MCF 10A (cell line): ENCODE data around the gene KRT1. TPM values are rescaled to one million over a fixed set of nuclear protein-coding genes. Genes with fewer than 3 reads are reported as not detected.
"Not testable (repeated sequence)": the region's sequence is repeated elsewhere in the genome, so short reads cannot be mapped to it uniquely, and the experiment has no call there.

Experiments used
- BruUV-seq: library from RNA; stranded (reverse); fragments of 400-500 nt; replicated peaks from 2 replicates; lab custom pipeline; 2021; lab: Mats Ljungman, UMichigan
- CTCF ChIA-PET: fragments of 300-600 bp; sonication (Branson Sonifier 250); formaldehyde crosslinking; extraction: SDS; loops from one replicate; lab custom pipeline; 2021; ENCODE audit warnings: antibody characterized with exemption, inconsistent platforms; lab: Yijun Ruan, JAX
- POLR2A ChIA-PET: fragments of 300-600, 350-650 bp; sonication (Branson Sonifier 250); formaldehyde crosslinking; extraction: SDS; loops from one replicate; lab custom pipeline; 2020; ENCODE audit warnings: antibody characterized with exemption, inconsistent platforms; lab: Yijun Ruan, JAX
- DNase-seq: peaks from one replicate; pipeline ENCODE4 v3.0.0-alpha.2; 2018; ENCODE audit not compliant: unreplicated experiment
- H3K27ac Mint-ChIP-seq: one replicate; pipeline ENCODE4 v1.8.0; 2022; ENCODE audit warnings: mild to moderate bottlenecking, low read depth, mixed read lengths; ENCODE audit not compliant: unreplicated experiment
- H3K27me3 Mint-ChIP-seq: one replicate; pipeline ENCODE4 v1.8.0; 2022; ENCODE audit warnings: mixed read lengths; ENCODE audit not compliant: insufficient read depth, unreplicated experiment
- H3K36me3 Mint-ChIP-seq: one replicate; pipeline ENCODE4 v1.8.0; 2022; ENCODE audit warnings: mild to moderate bottlenecking, moderate library complexity, mixed read lengths; ENCODE audit not compliant: insufficient read depth, unreplicated experiment
- H3K4me1 Mint-ChIP-seq: one replicate; pipeline ENCODE4 v1.8.0; 2022; ENCODE audit warnings: mixed read lengths; ENCODE audit not compliant: insufficient read depth, unreplicated experiment
- H3K4me3 Mint-ChIP-seq: one replicate; pipeline ENCODE4 v1.8.0; 2022; ENCODE audit warnings: mild to moderate bottlenecking, moderate library complexity, mixed read lengths; ENCODE audit not compliant: unreplicated experiment
- H3K9me3 Mint-ChIP-seq: one replicate; pipeline ENCODE4 v1.8.0; 2022; ENCODE audit warnings: mixed read lengths; ENCODE audit not compliant: unreplicated experiment
- intact Hi-C: fragments of 100-400 bp; cut with micrococcal nuclease; formaldehyde crosslinking; loops from 2 replicates; pipeline ENCODE4 v1.14.1; 2022
- total RNA-seq: library from RNA; stranded (reverse); gene quantifications from 2 replicates; pipeline ENCODE4 v1.2.3, GENCODE V29; 2022
- TF ChIP-seq, protein P1 (sequence below): fragments of 200-600 bp; IDR thresholded peaks from one replicate; pipeline ENCODE4 v1.8.0; 2022; ENCODE audit warnings: antibody characterized with exemption, mild to moderate bottlenecking; ENCODE audit not compliant: unreplicated experiment

The KRT1 gene
- total RNA-seq, 1 experiment from 2014 or later, result not detected

DNA sequence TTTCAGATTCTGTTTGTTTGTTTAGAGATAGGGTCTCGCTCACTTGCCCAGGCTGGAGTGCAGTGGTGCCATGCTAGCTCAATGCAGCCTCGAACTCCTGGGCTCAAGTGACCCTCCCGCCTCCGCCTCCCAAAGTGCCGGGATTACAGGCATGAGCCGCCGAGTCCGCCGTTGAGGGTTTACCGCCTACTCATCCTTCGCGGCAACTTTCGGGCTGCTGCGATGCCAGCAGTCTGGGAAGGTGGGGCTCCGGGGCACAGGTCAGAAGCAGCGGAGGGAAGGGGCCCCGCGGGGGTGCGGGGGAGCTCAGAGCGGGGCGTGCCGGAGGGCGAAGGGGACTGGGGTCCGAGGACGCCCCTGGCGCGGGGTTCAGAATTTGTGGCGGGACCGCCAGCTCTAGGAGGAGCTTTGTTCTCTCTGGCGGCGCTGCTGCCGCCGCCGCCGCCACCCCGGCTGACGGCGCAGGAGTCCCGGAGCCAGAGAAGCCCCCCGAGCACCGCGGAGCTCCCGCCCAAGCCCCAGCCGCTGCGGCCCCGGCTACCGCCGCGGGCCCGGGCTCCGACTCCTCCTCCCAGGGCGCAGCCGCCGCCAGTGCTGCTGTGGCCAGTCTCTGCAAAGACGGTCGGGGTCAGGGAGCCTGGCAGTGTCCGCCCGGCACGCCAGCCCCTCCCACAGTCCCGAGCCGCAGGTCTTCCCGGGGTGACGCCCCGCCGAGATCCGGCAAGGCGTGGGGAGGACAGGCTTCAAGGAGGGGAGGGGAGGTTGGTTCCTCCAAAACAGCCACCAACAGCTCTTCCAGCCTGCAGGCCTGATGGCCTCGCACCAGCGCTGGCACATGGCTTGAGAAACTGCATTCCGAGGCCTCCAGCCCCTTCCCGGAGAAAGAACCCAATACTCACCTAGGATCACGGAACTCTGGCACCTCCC, 34.0 kb upstream of the KRT1 start:
- TF ChIP-seq, protein P1, sequence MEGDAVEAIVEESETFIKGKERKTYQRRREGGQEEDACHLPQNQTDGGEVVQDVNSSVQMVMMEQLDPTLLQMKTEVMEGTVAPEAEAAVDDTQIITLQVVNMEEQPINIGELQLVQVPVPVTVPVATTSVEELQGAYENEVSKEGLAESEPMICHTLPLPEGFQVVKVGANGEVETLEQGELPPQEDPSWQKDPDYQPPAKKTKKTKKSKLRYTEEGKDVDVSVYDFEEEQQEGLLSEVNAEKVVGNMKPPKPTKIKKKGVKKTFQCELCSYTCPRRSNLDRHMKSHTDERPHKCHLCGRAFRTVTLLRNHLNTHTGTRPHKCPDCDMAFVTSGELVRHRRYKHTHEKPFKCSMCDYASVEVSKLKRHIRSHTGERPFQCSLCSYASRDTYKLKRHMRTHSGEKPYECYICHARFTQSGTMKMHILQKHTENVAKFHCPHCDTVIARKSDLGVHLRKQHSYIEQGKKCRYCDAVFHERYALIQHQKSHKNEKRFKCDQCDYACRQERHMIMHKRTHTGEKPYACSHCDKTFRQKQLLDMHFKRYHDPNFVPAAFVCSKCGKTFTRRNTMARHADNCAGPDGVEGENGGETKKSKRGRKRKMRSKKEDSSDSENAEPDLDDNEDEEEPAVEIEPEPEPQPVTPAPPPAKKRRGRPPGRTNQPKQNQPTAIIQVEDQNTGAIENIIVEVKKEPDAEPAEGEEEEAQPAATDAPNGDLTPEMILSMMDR, result no peak
- DNase-seq, result no peak
- H3K4me3 Mint-ChIP-seq, result no peak overlapping the region
- H3K9me3 Mint-ChIP-seq, result no peaks in the 10 kb centered on the region
- CTCF ChIA-PET, result interaction anchor here (0.6 to 1.7 kb wide), 2 partner anchors 266 to 579 kb away, joined by 4 to 5 read pairs; no protein-coding TSS in a partner anchor
- H3K27me3 Mint-ChIP-seq, result peaks cover 25% of the 10 kb centered on the region
- H3K36me3 Mint-ChIP-seq, result no peaks in the 10 kb centered on the region
- H3K27ac Mint-ChIP-seq, result no peak overlapping the region
- intact Hi-C loops, result loop anchor here (10.0 kb wide), 1 partner anchor 119 kb away; no protein-coding TSS in a partner anchor
- no peaks in the 10 kb centered on the region for H3K4me1 Mint-ChIP-seq
- BruUV-seq, result no TSS peak
- POLR2A ChIA-PET, result no interaction called here

DNA sequence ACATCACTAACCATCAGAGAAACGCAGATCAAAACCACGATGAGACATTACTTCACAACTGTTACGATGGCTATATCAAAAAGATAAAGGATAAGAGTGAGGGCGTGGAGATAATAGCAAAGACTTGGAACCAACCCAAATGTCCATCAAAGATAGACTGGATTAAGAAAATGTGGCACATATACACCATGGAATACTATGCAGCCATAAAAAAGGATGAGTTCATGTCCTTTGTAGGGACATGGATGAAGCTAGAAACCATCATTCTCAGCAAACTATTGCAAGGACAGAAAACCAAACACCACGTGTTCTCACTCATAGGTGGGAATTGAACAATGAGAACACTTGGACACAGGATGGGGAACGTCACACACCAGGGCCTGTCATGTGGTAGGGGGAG, 31.9 kb upstream of the KRT1 start:
- intact Hi-C loops, result loop anchor here (10.0 kb wide), 1 partner anchor 117 kb away; no protein-coding TSS in a partner anchor
- peaks cover 25% of the 10 kb centered on the region for H3K27me3 Mint-ChIP-seq
- DNase-seq, H3K4me3 Mint-ChIP-seq, H3K4me1 Mint-ChIP-seq, POLR2A ChIA-PET, BruUV-seq, CTCF ChIA-PET, H3K9me3 Mint-ChIP-seq, H3K36me3 Mint-ChIP-seq, H3K27ac Mint-ChIP-seq: not testable (repeated sequence)

DNA sequence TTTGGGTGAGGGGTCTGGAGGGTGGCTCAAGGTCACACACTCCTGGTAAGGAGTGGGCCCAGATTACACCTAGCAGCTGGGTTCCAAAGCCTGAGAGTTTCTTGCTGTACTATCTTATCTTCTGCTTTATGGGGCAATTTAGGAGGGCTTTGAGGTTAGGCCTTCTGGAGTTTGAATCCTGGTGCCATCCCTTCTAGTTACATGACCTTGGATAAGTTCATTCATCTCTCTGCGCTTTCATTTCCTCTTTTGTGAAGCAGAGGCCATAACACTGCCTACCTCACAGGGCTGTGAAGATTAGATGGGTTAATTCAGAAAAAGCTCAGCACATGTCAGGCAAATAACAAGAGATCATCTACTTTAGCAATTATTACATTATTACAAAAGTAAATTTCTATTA, 30.5 kb upstream of the KRT1 start:
- Mint-ChIP-seq H3K36me3 (no peaks in the 10 kb centered on the region), H3K9me3 (no peaks in the 10 kb centered on the region), H3K27ac (no peak overlapping the region), H3K4me1 (no peaks in the 10 kb centered on the region), H3K4me3 (no peak overlapping the region), H3K27me3 (peaks cover 22% of the 10 kb centered on the region)
- POLR2A ChIA-PET, result interaction anchor here (0.6 kb wide), 1 partner anchor 462 kb away, joined by 3 read pairs; no protein-coding TSS in a partner anchor
- TF ChIP-seq, protein P1, result no peak
- no TSS peak for BruUV-seq
- CTCF ChIA-PET, result no interaction called here
- DNase-seq, result no peak
- intact Hi-C loops, result loop anchor here (10.0 kb wide), 1 partner anchor 116 kb away; no protein-coding TSS in a partner anchor

DNA sequence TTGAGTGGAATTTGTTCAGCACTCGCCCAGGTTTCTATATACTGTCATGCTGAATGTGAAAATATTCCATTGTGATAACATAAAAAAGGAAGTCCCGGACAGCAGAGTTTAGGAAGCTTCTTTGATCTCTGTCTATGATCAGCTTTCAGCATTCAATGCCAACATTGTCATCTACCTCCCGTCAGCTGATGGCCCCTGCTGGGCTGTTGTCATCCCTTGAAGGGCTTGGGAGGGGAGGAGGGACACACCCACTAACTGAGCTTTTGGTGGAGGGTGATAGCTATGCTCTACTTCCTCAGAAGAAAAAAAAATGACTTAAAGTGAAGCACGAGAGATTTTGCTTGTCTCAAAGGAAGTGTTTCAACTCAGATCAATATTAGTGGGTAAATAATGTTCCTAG, 27.8 kb upstream of the KRT1 start:
- Mint-ChIP-seq H3K27ac (no peak overlapping the region), H3K36me3 (no peaks in the 10 kb centered on the region), H3K27me3 (peaks cover 22% of the 10 kb centered on the region), H3K4me3 (no peak overlapping the region), H3K9me3 (no peaks in the 10 kb centered on the region), H3K4me1 (no peaks in the 10 kb centered on the region)
- ChIA-PET CTCF (interaction anchor here (0.6 to 1.6 kb wide), 2 partner anchors 32 to 126 kb away, joined by 3 to 5 read pairs; no protein-coding TSS in a partner anchor), POLR2A (no interaction called here)
- no TSS peak for BruUV-seq
- no peak for DNase-seq
- TF ChIP-seq, protein P1, result no peak
- intact Hi-C loops, result no loop called here
